Occipital lobe (tissue), 2 donors: ENCODE results near the gene TM4SF1. TPM values are rescaled to one million over a fixed set of nuclear protein-coding genes. Genes with fewer than 3 reads are reported as not detected.

Experiments used
- DNase-seq: peaks from one replicate; lab custom pipeline; 2025; lab: John Stamatoyannopoulos, UW
- total RNA-seq: library from RNA; depleted of rRNA; stranded (reverse); fragments of >200 nt; gene quantifications from one replicate; pipeline ENCODE4 v1.2.3, GENCODE V29; 2014

The TM4SF1 gene
- total RNA-seq, 1 donor from 2014 or later = 18.2 TPM

GRCh38 chr3:149375501-149376196 is 1.8 kb downstream of the TM4SF1 start:
- DNase-seq = no peak

- DNase-seq = no peak
Observed at GRCh38 chr3:149374793-149375500, 2.5 kb downstream of the TM4SF1 start.

- no peak for DNase-seq
Observed at GRCh38 chr3:149374391-149374790, 3.1 kb downstream of the TM4SF1 start.

- DNase-seq = no peak
Observed at GRCh38 chr3:149373235-149374125, 4.0 kb downstream of the TM4SF1 start.

- no peak for DNase-seq
Observed at GRCh38 chr3:149371723-149372114, 5.7 kb downstream of the TM4SF1 start.

GRCh38 chr3:149371001-149371722 is 6.3 kb downstream of the TM4SF1 start:
- no peak for DNase-seq

GRCh38 chr3:149369991-149370866 is 7.2 kb downstream of the TM4SF1 start:
- DNase-seq = no peak

GRCh38 chr3:149368674-149369497 is 8.6 kb downstream of the TM4SF1 start:
- no peak for DNase-seq

- no peak for DNase-seq
Observed at GRCh38 chr3:149368201-149368673, 9.2 kb downstream of the TM4SF1 start.

GRCh38 chr3:149366941-149367840 is 10.3 kb downstream of the TM4SF1 start:
- DNase-seq = no peak

GRCh38 chr3:149366031-149366430 is 11.4 kb downstream of the TM4SF1 start:
- no peak for DNase-seq

- DNase-seq = no peak
Observed at GRCh38 chr3:149364624-149365023, 12.8 kb downstream of the TM4SF1 start.

GRCh38 chr3:149363053-149363452 is 14.4 kb downstream of the TM4SF1 start:
- DNase-seq = no peak

- no peak for DNase-seq
Observed at GRCh38 chr3:149362366-149362765, 15.1 kb downstream of the TM4SF1 start.

GRCh38 chr3:149356630-149357029 is 20.8 kb downstream of the TM4SF1 start:
- no peak for DNase-seq

- no peak for DNase-seq
Observed at GRCh38 chr3:149356044-149356592, 21.3 kb downstream of the TM4SF1 start.

- DNase-seq = no peak
Observed at GRCh38 chr3:149353581-149354184, 23.8 kb downstream of the TM4SF1 start.

GRCh38 chr3:149352556-149352955 is 24.9 kb downstream of the TM4SF1 start:
- no peak for DNase-seq
